ENCODE data around the gene GADL1. TPM values are rescaled to one million over a fixed set of nuclear protein-coding genes. Genes with fewer than 3 reads are reported as not detected.

The GADL1 gene
- total RNA-seq, 2 donors from 2014 or later = not detected

DNA sequence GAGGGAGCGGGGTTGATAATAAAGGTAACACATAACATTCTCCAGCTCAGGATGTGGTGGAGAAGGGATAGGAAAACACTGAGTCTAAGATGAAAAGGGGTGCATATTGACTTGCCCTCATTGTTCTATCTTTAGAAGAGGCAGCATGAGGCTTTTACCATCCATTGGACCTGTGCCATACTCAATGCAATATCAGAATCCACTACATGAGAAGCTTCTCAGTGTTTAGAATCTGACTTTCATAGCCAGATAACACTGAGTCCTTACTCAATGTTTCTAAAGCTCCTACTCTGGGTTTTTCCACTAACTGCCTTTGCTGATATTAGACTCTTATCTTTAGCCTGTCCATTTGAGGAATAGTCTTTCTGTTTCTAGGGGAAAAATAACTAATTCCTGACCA, 24.3 kb upstream of the GADL1 start:
- H3K27me3 ChIP-seq = no peaks in the 10 kb centered on the region
- H3K4me3 ChIP-seq = no peak overlapping the region
- no peak for DNase-seq
- H3K27ac ChIP-seq = no peak overlapping the region
- TF ChIP-seq, protein P1, sequence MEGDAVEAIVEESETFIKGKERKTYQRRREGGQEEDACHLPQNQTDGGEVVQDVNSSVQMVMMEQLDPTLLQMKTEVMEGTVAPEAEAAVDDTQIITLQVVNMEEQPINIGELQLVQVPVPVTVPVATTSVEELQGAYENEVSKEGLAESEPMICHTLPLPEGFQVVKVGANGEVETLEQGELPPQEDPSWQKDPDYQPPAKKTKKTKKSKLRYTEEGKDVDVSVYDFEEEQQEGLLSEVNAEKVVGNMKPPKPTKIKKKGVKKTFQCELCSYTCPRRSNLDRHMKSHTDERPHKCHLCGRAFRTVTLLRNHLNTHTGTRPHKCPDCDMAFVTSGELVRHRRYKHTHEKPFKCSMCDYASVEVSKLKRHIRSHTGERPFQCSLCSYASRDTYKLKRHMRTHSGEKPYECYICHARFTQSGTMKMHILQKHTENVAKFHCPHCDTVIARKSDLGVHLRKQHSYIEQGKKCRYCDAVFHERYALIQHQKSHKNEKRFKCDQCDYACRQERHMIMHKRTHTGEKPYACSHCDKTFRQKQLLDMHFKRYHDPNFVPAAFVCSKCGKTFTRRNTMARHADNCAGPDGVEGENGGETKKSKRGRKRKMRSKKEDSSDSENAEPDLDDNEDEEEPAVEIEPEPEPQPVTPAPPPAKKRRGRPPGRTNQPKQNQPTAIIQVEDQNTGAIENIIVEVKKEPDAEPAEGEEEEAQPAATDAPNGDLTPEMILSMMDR (IDR thresholded peaks at IDR 0.05) = no peak
- no peak overlapping the region for H3K9ac ChIP-seq (ENCODE audit: low read depth in 2 of 2, low read length in 2 of 2)
- no peaks in the 10 kb centered on the region for H3K36me3 ChIP-seq
- intact Hi-C loops (cut with DNase I) = no loop called here
- no peaks in the 10 kb centered on the region for H3K9me3 ChIP-seq
- no peaks in the 10 kb centered on the region for H3K4me1 ChIP-seq

DNA sequence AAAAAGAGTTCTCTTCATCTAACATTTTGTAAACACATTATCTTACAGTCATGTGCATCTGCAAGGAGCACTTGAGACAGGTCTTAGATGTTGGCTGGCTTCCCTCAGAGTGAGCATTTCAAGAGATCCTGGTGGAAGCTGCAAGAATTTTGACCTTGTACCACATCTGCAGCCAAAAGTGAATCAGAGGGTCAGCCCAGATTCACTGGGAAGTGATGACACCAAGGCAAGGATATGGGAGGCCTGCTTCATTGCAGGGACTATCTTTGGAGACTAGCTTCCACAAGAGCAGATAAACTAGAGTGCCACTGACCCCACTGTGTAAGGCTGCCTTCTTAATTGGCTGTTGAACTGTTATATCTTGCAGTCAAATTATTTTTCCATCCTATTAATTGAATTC, 21.3 kb upstream of the GADL1 start:
- Histone ChIP-seq H3K9ac (ENCODE audit: low read depth in 2 of 2, low read length in 2 of 2) (no peak overlapping the region), H3K4me1 (no peaks in the 10 kb centered on the region), H3K4me3 (no peak overlapping the region), H3K36me3 (no peaks in the 10 kb centered on the region), H3K27ac (no peak overlapping the region), H3K27me3 (no peaks in the 10 kb centered on the region), H3K9me3 (no peaks in the 10 kb centered on the region)
- no peak for DNase-seq
- intact Hi-C loops (cut with DNase I) = no loop called here
- TF ChIP-seq, protein P1 (IDR thresholded peaks at IDR 0.05) = no peak

DNA sequence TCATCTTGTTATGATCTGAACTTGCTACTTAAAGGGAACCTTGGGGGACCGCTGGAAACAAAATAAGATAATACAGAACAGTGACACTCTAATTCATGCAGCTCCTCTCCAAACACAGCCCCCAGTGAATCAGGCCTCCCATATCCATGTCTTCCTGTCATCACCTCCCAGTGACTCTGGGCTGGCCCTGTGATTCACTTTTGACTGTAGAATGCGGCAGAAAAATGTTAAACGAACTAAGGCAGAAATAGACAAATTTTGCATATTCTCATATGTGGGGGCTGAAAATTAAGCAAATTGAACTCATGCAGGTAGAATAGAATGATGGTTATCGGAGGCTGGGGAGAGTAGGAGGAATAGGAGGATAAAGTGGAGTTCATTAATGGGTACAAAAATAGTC, 20.2 kb upstream of the GADL1 start:
- TF ChIP-seq, protein P1 (IDR thresholded peaks at IDR 0.05) = no peak
- Histone ChIP-seq H3K36me3 (no peaks in the 10 kb centered on the region), H3K9ac (ENCODE audit: low read depth in 2 of 2, low read length in 2 of 2) (no peak overlapping the region), H3K9me3 (no peaks in the 10 kb centered on the region), H3K4me3 (no peak overlapping the region), H3K27me3 (no peaks in the 10 kb centered on the region), H3K4me1 (no peaks in the 10 kb centered on the region), H3K27ac (no peak overlapping the region)
- intact Hi-C loops (cut with DNase I) = no loop called here
- DNase-seq = no peak

GRCh38 chr3:30913176-30913575, 18.7 kb upstream of the GADL1 start:
- no peaks in the 10 kb centered on the region for H3K4me1 ChIP-seq
- DNase-seq = no peak
- H3K27ac ChIP-seq = no peak overlapping the region
- TF ChIP-seq, protein P1 (IDR thresholded peaks at IDR 0.05) = no peak
- intact Hi-C loops (cut with DNase I) = no loop called here
- H3K27me3 ChIP-seq = no peaks in the 10 kb centered on the region
- H3K9me3 ChIP-seq = no peaks in the 10 kb centered on the region
- no peaks in the 10 kb centered on the region for H3K36me3 ChIP-seq
- no peak overlapping the region for H3K4me3 ChIP-seq
- no peak overlapping the region for H3K9ac ChIP-seq (ENCODE audit: low read depth in 2 of 2, low read length in 2 of 2)

DNA sequence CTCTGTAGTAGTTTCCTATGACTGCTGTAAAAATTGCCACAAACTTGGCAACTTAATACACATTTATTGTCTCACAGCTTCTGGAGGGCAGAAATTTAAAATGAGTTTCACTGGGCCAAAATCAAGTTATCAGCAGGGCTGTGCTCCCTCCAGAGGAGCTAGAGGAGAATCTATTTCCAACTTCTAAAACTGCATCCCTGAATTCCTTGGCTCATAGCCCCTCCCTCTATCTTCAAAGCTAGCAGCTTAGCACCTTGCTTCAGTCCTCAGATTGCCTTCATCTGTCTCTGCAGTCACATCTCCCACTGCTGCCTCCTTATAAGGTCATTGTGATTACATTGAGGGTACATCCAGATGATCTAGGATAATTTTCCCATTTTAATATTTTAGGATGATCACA, 17.8 kb upstream of the GADL1 start:
- Histone ChIP-seq H3K9ac (ENCODE audit: low read depth in 2 of 2, low read length in 2 of 2) (no peak overlapping the region), H3K36me3 (no peaks in the 10 kb centered on the region), H3K27ac (no peak overlapping the region), H3K4me1 (no peaks in the 10 kb centered on the region), H3K4me3 (no peak overlapping the region), H3K27me3 (no peaks in the 10 kb centered on the region), H3K9me3 (no peaks in the 10 kb centered on the region)
- TF ChIP-seq, protein P1 (IDR thresholded peaks at IDR 0.05) = no peak
- intact Hi-C loops (cut with DNase I) = no loop called here
- DNase-seq = no peak
